ENCODE data around the gene DDX39A. TPM values are rescaled to one million over a fixed set of nuclear protein-coding genes. Genes with fewer than 3 reads are reported as not detected.
A peak's percentile ranks its signal among the peaks of the same experiment; 100 is the strongest.
"Not testable (repeated sequence)": the region's sequence is repeated elsewhere in the genome, so short reads cannot be mapped to it uniquely, and the experiment has no call there.

DDX39A gene
- total RNA-seq, 1 donor from 2014 or later: 54.8 TPM

DNA sequence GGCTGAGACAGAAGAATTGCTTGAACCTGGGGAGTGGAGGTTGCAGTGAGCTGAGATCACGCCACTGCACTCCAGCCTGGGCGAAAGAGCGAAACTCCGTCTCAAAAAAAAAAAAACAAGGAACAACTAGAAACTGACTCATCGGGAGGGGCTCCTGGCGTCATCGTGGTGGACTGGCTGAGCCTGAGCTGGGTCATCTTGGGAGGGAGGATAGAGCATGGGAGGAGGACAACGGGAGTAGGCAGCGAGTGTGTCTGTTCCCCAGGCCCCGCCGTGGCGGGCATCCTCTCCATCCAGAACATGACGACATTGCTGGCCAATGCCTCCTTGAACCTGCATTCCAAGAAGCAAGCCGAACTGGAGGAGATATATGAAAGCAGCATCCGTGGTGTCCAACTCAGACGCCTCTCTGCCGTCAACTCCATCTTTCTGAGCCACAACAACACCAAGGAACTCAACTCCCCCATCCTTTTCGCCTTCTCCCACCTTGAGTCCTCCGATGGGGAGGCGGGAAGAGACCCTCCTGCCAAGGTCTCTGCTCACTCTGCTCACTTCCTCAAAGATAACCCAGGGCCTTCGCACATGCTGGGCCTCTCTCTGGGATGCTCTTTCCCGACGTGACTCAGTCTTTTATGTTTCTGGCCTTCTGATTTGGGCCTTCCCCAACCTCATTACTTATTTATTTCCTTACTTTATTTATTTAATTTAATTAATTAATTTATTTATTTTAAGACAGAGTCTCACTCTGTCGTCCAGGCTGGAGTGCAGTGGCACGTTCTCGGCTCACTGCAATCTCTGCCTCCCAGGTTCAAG lies 16.6 kb downstream of the DDX39A start:
- H3K36me3 ChIP-seq (ENCODE audit: control insufficient read depth, insufficient read depth, low read length): peaks cover 1% of the 10 kb centered on the region
- no peak overlapping the region for H3K4me3 ChIP-seq (ENCODE audit: low read depth, low read length)
- FAIRE-seq (no peak), DNase-seq (ENCODE audit: low read depth) (peak; percentile 77)
- H3K27me3 ChIP-seq (ENCODE audit: control insufficient read depth, insufficient read depth, low read length): no peaks in the 10 kb centered on the region
- TF ChIP-seq, protein P1, sequence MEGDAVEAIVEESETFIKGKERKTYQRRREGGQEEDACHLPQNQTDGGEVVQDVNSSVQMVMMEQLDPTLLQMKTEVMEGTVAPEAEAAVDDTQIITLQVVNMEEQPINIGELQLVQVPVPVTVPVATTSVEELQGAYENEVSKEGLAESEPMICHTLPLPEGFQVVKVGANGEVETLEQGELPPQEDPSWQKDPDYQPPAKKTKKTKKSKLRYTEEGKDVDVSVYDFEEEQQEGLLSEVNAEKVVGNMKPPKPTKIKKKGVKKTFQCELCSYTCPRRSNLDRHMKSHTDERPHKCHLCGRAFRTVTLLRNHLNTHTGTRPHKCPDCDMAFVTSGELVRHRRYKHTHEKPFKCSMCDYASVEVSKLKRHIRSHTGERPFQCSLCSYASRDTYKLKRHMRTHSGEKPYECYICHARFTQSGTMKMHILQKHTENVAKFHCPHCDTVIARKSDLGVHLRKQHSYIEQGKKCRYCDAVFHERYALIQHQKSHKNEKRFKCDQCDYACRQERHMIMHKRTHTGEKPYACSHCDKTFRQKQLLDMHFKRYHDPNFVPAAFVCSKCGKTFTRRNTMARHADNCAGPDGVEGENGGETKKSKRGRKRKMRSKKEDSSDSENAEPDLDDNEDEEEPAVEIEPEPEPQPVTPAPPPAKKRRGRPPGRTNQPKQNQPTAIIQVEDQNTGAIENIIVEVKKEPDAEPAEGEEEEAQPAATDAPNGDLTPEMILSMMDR (IDR thresholded peaks at IDR 0.05; ENCODE audit: insufficient read depth, low read length, severe bottlenecking): no peak

DNA sequence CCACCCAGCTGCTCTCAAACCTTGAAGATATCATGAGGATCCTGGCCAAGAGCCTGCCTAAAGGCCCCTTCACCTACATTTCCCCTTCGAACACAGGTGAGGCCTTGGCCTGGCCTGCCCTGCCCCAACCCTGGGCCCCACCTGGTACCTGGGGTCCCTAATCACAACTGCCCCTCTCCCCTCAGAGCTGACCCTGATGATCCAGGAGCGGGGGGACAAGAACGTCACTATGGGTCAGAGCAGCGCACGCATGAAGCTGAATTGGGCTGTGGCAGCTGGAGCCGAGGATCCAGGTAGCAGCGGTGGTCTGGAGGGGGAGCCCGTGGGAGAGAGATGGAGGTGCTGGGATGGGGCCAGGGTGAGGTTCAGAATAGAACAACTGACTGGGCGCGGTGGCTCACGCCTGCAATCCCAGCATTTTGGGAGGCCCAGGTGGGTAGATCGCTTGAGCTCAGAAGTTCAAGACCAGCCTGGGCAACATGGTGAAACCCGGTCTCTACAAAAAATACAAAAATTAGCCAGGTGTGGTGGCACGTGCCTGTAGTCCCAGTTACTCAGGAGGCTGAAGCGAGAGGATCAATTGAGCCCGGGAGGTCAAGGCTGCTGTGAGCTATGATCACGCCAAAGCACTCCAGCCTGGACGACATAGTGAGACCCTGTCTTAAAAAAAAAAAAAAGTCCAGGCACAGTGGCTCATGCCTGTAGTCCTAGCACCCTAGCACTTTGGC lies 17.5 kb downstream of the DDX39A start:
- DNase-seq (ENCODE audit: low read depth): no peak
- TF ChIP-seq, protein P1 (IDR thresholded peaks at IDR 0.05; ENCODE audit: insufficient read depth, low read length, severe bottlenecking): no peak
- FAIRE-seq: no peak
- peaks cover under 1% of the 10 kb centered on the region for H3K36me3 ChIP-seq (ENCODE audit: control insufficient read depth, insufficient read depth, low read length)
- no peaks in the 10 kb centered on the region for H3K27me3 ChIP-seq (ENCODE audit: control insufficient read depth, insufficient read depth, low read length)
- H3K4me3 ChIP-seq (ENCODE audit: low read depth, low read length): no peak overlapping the region

DNA sequence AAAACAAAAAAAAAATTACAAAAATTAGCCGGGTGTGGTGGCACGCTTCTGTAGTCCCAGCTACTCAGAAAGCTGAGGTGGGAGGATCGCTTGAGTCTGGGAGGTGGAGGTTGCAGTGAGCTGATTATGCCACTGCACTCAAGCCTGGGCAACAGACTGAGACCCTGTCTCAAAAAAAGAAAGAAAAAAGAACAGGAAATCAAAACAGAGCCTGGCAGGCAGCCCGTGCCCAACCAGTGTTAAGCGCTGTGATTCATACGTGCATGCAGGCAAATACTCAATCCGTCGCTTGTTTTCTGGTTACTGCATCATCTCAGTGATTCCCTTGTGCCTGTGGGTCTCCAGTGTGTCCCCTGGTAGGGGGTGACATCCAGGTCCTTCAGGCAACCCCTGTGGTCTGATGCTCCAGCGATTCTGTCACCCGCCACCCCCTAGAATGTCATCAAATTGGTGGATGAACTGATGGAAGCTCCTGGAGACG lies 18.1 kb downstream of the DDX39A start:
- TF ChIP-seq, protein P1 (IDR thresholded peaks at IDR 0.05; ENCODE audit: insufficient read depth, low read length, severe bottlenecking): no peak
- Histone ChIP-seq H3K4me3 (ENCODE audit: low read depth, low read length) (no peak overlapping the region), H3K36me3 (ENCODE audit: control insufficient read depth, insufficient read depth, low read length) (no peaks in the 10 kb centered on the region), H3K27me3 (ENCODE audit: control insufficient read depth, insufficient read depth, low read length) (no peaks in the 10 kb centered on the region)
- no peak for FAIRE-seq
- DNase-seq (ENCODE audit: low read depth): no peak

- not testable (repeated sequence) for H3K36me3 ChIP-seq (ENCODE audit: control insufficient read depth, insufficient read depth, low read length); FAIRE-seq; H3K27me3 ChIP-seq (ENCODE audit: control insufficient read depth, insufficient read depth, low read length); DNase-seq (ENCODE audit: low read depth); H3K4me3 ChIP-seq (ENCODE audit: low read depth, low read length)
Measured at GRCh38 chr19:14397168-14397567, 22.0 kb downstream of the DDX39A start.

DNA sequence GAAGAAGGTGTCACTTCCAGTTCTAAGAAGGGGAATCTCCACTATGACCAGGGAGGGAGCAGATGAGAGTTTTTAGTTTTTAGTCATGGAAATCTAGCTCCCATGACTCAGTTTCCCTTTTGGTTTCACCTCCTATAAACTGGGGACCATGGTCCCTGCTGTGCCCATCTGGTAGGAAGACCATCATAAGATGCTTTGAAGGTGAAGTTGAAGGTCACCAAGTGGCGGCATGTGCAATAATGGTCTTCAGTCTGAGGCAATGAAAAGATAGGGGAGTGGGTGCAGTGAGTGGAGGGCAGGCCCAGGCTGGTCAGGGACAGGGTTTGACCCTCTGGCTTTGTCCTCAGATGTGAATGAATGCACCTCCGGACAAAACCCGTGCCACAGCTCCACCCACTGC lies 22.4 kb downstream of the DDX39A start:
- H3K36me3 ChIP-seq (ENCODE audit: control insufficient read depth, insufficient read depth, low read length); H3K4me3 ChIP-seq (ENCODE audit: low read depth, low read length); H3K27me3 ChIP-seq (ENCODE audit: control insufficient read depth, insufficient read depth, low read length); DNase-seq (ENCODE audit: low read depth): not testable (repeated sequence)
- FAIRE-seq: peak; percentile 86

GRCh38 chr19:14395710-14396336 lies 23.3 kb downstream of the DDX39A start:
- Histone ChIP-seq H3K27me3 (ENCODE audit: control insufficient read depth, insufficient read depth, low read length) (no peaks in the 10 kb centered on the region), H3K4me3 (ENCODE audit: low read depth, low read length) (no peak overlapping the region), H3K36me3 (ENCODE audit: control insufficient read depth, insufficient read depth, low read length) (no peaks in the 10 kb centered on the region)
- FAIRE-seq (peak; percentile 43), DNase-seq (ENCODE audit: low read depth) (no peak)
- TF ChIP-seq, protein P1 (IDR thresholded peaks at IDR 0.05; ENCODE audit: insufficient read depth, low read length, severe bottlenecking): no peak
